GM10248 (cell line): ENCODE results near the gene RAD9B.
A peak's percentile ranks its signal among the peaks of the same experiment; 100 is the strongest.
"Not testable (repeated sequence)": the region's sequence is repeated elsewhere in the genome, so short reads cannot be mapped to it uniquely, and the experiment has no call there.

Source experiments
- CTCF ChIA-PET: fragments of 300-600 bp; sonication (Branson Sonifier 250); formaldehyde crosslinking; extraction: SDS; loops from one replicate; lab custom pipeline; 2021; ENCODE audit warnings: antibody characterized with exemption; lab: Yijun Ruan, JAX
- POLR2A ChIA-PET: fragments of 350-650 bp; sonication (Branson Sonifier 250); formaldehyde crosslinking; extraction: SDS; loops from one replicate; lab custom pipeline; 2020; ENCODE audit warnings: antibody characterized with exemption; lab: Yijun Ruan, JAX
- DNase-seq: peaks from one replicate; pipeline ENCODE4 v3.0.0; 2012; ENCODE audit errors: extremely low spot score
- TF ChIP-seq, protein P1 (sequence below): IDR thresholded peaks from 2 replicates; pipeline ENCODE4 v1.5.1; 2012; ENCODE audit warnings: mild to moderate bottlenecking, low read depth; ENCODE audit errors: extremely low read depth, missing control alignments, control extremely low read depth

RAD9B gene

DNA sequence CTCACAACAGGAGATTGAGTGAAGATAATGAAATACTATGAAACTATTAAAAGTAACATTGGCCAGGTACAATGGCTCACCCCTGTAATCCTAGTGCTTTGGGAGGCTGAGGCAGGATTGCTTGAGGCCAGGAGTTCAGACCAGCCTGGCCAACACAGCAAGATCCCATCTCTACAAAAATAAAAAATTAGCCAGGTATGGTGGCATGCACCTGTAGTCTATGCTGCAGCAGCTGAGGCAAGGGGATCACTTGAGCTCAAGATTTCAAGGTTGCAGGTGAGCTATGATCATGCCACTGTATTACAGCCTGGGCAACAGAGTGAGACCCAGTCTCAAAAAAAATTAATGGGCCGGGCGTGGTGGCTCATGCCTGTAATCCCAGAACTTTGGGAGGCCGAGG lies 14.9 kb downstream of the RAD9B start:
- ChIA-PET CTCF (interaction anchor here (1.2 to 14.5 kb wide), 2 partner anchors 10 to 86 kb away, joined by 4 to 176 read pairs; no protein-coding TSS in a partner anchor), POLR2A (no interaction called here)
- TF ChIP-seq, protein P1, sequence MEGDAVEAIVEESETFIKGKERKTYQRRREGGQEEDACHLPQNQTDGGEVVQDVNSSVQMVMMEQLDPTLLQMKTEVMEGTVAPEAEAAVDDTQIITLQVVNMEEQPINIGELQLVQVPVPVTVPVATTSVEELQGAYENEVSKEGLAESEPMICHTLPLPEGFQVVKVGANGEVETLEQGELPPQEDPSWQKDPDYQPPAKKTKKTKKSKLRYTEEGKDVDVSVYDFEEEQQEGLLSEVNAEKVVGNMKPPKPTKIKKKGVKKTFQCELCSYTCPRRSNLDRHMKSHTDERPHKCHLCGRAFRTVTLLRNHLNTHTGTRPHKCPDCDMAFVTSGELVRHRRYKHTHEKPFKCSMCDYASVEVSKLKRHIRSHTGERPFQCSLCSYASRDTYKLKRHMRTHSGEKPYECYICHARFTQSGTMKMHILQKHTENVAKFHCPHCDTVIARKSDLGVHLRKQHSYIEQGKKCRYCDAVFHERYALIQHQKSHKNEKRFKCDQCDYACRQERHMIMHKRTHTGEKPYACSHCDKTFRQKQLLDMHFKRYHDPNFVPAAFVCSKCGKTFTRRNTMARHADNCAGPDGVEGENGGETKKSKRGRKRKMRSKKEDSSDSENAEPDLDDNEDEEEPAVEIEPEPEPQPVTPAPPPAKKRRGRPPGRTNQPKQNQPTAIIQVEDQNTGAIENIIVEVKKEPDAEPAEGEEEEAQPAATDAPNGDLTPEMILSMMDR: no peak
- DNase-seq: no peak

DNA sequence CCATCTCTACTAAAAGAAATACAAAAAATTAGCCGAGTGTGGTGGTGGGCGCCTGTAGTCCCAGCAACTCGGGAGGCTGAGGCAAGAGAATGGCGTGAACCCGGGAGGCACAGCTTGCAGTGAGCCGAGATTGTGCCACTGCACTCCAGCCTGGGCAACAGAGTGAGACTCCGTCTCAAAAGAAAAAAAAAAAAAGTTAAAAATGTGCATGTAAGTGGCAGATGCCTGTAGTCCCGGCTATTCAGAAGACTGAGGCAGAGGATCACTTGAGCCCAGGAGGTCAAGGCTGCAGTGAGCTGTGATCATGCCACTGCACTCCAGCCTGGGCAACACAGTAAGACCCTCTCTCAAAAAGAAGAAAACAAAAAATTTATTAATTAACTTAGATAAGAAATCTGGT lies 15.9 kb downstream of the RAD9B start:
- POLR2A ChIA-PET, DNase-seq: not testable (repeated sequence)
- CTCF ChIA-PET: interaction anchor here (1.4 to 14.5 kb wide), 3 partner anchors 68 to 150 kb away, joined by 3 to 176 read pairs (median 6); partner anchors contain the start of gene ARPC3

DNA sequence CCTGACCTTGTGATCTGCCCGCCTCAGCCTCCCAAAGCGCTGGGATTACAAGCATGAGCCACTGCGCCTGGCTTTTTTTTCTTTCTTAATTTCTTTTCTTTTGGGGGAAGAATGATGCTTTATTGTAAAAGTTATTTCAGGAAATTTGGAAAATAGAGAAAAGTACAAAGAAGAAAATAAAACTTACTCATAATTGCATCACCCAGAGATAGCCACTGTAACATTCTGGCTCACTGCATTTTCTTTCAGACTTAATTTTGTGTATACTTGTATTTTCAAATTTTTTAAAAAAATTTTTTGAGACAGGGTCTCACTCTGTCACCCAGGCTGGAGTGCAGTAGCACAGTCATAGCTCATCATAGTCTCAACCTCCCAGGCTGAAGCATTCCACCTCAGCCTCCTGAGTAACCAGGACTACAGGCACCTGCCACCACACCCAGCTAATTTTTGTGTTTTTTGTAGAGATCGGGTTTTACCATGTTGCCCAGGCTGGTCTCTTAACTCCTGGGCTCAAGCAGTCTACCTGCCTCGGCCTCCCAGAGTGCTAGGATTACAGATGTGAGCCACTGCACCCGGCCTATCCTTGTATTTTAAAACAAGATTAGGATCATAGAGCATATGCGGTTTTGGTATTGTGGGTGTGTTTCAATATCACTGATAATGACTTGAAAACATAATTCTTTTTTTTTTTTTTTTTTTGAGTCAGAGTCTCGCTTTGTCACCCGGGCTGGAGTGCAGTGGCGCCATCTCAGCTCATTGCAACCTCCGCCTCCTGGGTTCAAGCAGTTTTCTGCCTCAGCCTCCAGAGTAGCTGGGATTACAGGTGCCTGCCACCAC lies 19.0 kb downstream of the RAD9B start:
- POLR2A ChIA-PET, DNase-seq: not testable (repeated sequence)
- CTCF ChIA-PET: interaction anchor here (14.5 kb wide), 1 partner anchor 81 kb away, joined by 176 read pairs; no protein-coding TSS in a partner anchor

DNA sequence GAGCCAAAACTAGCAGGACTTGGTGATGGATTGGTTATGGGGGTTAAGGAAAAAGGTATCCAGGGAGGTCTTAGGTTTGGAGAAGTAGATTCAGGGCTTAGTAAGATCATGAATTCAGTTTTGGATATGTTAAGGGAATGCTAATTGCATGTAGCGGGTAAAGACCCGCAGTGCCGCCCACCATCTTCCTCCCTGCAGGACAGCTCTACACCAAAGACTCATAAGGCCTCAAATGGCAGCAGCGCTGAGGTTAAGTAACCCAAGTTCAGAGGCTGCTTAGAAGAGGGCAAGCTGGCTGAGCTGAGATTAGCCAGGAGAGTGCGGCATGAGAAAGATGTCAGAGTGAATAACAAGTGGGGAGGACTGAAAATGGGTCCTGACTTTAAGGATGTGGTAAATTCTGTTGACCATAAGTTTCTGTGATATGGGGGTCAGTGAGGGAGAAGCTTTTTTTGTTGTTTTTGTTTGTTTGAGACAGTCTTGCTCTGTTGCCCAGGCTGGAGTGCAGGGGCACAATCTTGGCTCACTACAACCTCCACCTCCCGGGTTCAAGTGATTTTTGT lies 26.2 kb downstream of the RAD9B start:
- ChIA-PET POLR2A (no interaction called here), CTCF (interaction anchor here (0.7 to 9.4 kb wide), 15 partner anchors 10 to 176 kb away, joined by 3 to 70 read pairs (median 3); partner anchors contain the start of genes FAM216A, GPN3 and RAD9B)
- DNase-seq: no peak
- TF ChIP-seq, protein P1: no peak

DNA sequence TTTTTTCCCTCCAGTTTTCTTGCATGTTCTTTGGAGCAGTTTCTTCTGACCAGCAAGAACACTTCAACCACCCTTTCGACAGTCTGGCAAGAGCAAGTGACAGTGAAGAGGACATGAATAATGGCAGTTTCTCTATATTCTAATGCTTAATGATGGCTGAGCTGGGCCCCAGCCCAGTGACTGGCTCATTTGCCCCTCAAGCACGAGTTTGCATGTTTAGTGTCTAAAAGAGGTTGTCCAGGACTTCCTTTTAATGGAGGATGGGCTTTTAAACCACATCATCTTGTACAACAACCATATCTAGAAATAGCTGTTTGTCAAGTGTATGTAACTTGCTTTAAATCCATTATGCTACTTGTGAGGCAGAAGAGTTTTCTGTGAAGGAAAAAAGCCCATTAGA lies 28.4 kb downstream of the RAD9B start:
- DNase-seq: no peak
- ChIA-PET CTCF (interaction anchor here (1.5 to 9.4 kb wide), 3 partner anchors 9 to 70 kb away, joined by 3 to 70 read pairs (median 5); no protein-coding TSS in a partner anchor), POLR2A (interaction anchor here (0.6 kb wide), 1 partner anchor 75 kb away, joined by 7 read pairs; no protein-coding TSS in a partner anchor)
- TF ChIP-seq, protein P1: no peak

DNA sequence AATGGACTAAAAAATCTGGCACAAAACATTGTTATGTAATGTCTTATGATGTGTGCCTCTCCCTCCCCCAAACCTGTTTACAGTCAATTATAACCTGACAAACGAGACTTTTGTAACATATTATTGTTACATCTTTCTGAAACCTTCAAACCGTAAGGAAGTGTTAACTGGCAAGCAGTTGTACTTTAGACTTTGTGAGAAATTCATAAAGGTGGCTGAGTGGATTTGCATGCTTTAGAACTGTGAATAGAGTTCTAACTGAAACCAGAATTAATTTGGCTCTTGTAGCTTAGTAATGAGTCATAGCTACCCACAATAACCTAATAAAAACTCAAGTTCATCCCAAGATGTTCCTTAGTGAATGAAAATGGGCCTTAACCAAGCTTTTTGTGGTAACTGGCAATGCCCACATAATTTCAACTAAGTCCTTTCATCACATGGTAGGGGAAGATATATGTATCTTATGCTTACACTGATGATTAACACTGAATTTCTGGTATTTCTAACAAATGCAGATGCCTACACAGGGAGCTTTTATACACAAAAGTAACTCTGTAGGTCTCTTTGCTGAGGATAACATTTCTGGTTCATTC lies 29.7 kb downstream of the RAD9B start:
- ChIA-PET POLR2A (no interaction called here), CTCF (interaction anchor here (1.0 to 9.4 kb wide), 11 partner anchors 8 to 100 kb away, joined by 3 to 70 read pairs (median 6); partner anchors contain the start of genes FAM216A and GPN3)
- TF ChIP-seq, protein P1: no peak
- peak; percentile 76 for DNase-seq

DNA sequence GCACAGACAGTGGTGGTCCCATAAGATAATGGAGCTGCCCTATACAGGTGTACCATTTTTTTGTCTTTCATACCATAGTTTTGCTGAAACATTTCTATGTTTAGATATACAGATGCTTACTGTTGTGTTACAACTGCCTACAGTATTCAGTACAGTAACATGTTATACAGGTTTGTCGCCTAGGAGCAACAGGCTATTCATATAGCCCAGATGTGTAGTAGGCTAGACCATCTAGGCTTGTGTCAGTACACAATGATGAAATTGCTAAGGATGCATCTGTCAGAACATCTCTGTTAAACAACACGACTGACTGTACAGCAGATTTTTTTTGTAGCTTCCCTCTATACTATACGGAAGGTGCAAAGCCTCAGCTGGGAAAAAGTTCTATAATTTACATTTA lies 30.5 kb downstream of the RAD9B start:
- POLR2A ChIA-PET: no interaction called here
- CTCF ChIA-PET: interaction anchor here (1.0 to 9.4 kb wide), 10 partner anchors 9 to 101 kb away, joined by 3 to 70 read pairs (median 8); partner anchors contain the start of genes FAM216A and GPN3
- TF ChIP-seq, protein P1: no peak
- DNase-seq: no peak
